ENCODE measurements around the gene NTM. TPM values are rescaled to one million over a fixed set of nuclear protein-coding genes. Genes with fewer than 3 reads are reported as not detected.
"Not testable (repeated sequence)": the region's sequence is repeated elsewhere in the genome, so short reads cannot be mapped to it uniquely, and the experiment has no call there.

Gene NTM
- total RNA-seq, 1 experiment from 2014 or later = 16.4 TPM

DNA sequence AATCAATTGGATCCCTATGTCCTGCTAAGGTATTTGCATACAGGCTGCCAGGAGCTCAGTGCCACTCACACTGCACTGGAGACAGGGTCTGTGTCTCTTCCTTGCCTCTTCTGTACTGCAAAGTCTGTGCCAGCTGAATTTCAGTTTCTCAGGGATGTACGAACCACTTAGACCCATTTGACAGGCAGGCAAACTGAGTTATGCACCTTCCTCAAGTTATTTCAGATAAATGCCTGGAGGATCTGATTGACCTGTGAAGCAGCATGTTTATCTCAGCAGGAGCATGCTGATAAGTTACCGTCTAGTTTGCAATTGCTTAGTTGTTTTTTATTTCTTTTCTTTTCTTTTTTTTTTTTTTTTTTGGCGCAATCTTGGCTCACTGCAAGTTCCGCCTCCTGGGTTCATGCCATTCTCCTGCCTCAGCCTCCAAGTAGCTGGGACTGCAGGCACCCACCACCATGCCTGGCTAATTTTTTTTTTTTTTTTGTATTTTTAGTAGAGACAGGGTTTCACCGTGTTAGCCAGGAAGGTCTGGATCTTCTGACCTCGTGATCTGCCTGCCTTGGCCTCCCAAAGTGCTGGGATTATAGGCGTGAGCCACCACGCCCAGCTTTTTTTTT, 54.0 kb downstream of the NTM start:
- POLR2A ChIA-PET; H3K4me1 Mint-ChIP-seq; ATAC-seq; H3K9me3 Mint-ChIP-seq; H3K4me3 Mint-ChIP-seq; H3K27me3 Mint-ChIP-seq (ENCODE audit: low read depth); H3K27ac Mint-ChIP-seq; DNase-seq (ENCODE audit: low spot score); H3K36me3 Mint-ChIP-seq: not testable (repeated sequence)
- CTCF ChIA-PET = interaction anchor here (0.6 to 0.9 kb wide), 3 partner anchors 16 to 522 kb away, joined by 3 to 4 read pairs (median 3); no protein-coding TSS in a partner anchor
- TF ChIP-seq, protein P1, sequence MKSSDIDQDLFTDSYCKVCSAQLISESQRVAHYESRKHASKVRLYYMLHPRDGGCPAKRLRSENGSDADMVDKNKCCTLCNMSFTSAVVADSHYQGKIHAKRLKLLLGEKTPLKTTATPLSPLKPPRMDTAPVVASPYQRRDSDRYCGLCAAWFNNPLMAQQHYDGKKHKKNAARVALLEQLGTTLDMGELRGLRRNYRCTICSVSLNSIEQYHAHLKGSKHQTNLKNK (CRISPR knock-in tag; IDR thresholded peaks at IDR 0.05) = 0 out of 2 replicates have a peak, but pooled peaks have one; percentile 14

DNA sequence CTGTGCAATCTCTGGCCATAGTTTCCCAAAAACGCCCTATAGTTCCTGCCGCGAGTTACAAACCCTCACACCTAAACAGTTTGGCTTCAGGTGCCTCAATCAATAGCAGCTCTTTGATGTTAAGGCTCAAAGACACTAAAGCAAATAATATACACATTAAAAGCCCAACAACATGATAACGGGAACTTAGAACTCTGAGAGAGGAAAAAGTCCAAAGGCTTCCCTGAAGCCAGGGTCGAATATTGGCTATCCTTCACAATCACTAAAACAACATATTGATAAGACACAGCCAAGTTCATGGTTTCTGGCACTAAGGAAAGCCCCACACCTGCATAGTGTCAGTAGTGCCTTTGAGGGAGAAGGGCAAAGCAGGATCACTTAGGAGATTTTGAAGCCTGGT, 54.9 kb downstream of the NTM start:
- TF ChIP-seq SP1 (CRISPR knock-in tag; conservative IDR thresholded peaks at IDR 0.05) (no peak), TEAD4 (CRISPR knock-in tag; IDR thresholded peaks at IDR 0.05) (no peak), TCF7 (CRISPR knock-in tag; IDR thresholded peaks at IDR 0.05; ENCODE audit: low read depth) (no peak), HMGXB4 (CRISPR knock-in tag; IDR thresholded peaks at IDR 0.05) (no peak), ESRRA (CRISPR knock-in tag; IDR thresholded peaks at IDR 0.05; ENCODE audit: borderline replicate concordance) (no peak), MAX (CRISPR knock-in tag; IDR thresholded peaks at IDR 0.05) (no peak), FOXJ3 (CRISPR knock-in tag; IDR thresholded peaks at IDR 0.05; ENCODE audit: borderline replicate concordance) (no peak), AFF4 (CRISPR knock-in tag; IDR thresholded peaks at IDR 0.05; ENCODE audit: borderline replicate concordance) (no peak), RELA (CRISPR knock-in tag; IDR thresholded peaks at IDR 0.05; ENCODE audit: borderline replicate concordance) (no peak), ZNF219 (CRISPR knock-in tag; IDR thresholded peaks at IDR 0.05; ENCODE audit: borderline replicate concordance) (no peak)
- TF ChIP-seq, protein P2, sequence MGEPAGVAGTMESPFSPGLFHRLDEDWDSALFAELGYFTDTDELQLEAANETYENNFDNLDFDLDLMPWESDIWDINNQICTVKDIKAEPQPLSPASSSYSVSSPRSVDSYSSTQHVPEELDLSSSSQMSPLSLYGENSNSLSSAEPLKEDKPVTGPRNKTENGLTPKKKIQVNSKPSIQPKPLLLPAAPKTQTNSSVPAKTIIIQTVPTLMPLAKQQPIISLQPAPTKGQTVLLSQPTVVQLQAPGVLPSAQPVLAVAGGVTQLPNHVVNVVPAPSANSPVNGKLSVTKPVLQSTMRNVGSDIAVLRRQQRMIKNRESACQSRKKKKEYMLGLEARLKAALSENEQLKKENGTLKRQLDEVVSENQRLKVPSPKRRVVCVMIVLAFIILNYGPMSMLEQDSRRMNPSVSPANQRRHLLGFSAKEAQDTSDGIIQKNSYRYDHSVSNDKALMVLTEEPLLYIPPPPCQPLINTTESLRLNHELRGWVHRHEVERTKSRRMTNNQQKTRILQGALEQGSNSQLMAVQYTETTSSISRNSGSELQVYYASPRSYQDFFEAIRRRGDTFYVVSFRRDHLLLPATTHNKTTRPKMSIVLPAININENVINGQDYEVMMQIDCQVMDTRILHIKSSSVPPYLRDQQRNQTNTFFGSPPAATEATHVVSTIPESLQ (CRISPR knock-in tag; IDR thresholded peaks at IDR 0.05) = no peak
- CTCF ChIA-PET = interaction anchor here (1.7 kb wide), 1 partner anchor 17 kb away, joined by 6 read pairs; no protein-coding TSS in a partner anchor
- no peaks in the 10 kb centered on the region for H3K9me3 Mint-ChIP-seq

GRCh38 chr11:131428853-131429252, 58.4 kb downstream of the NTM start:
- POLR2A ChIA-PET = no interaction called here
- CTCF ChIA-PET = no interaction called here
- Mint-ChIP-seq H3K9me3 (peaks cover 12% of the 10 kb centered on the region), H3K4me3 (no peak overlapping the region), H3K27me3 (ENCODE audit: low read depth) (no peaks in the 10 kb centered on the region), H3K27ac (no peak overlapping the region), H3K36me3 (peaks cover 3% of the 10 kb centered on the region; the same call in 1 of the 2 replicates), H3K4me1 (peaks cover 2% of the 10 kb centered on the region; the same call in 1 of the 2 replicates)
- ATAC-seq = no peak
- no peak for DNase-seq (ENCODE audit: low spot score)
- TF ChIP-seq ZNF263 (CRISPR knock-in tag; IDR thresholded peaks at IDR 0.05; ENCODE audit: low read depth) = no peak
- TF ChIP-seq ZNF281 (CRISPR knock-in tag; IDR thresholded peaks at IDR 0.05) = no peak
- TF ChIP-seq AFF4 (CRISPR knock-in tag; IDR thresholded peaks at IDR 0.05; ENCODE audit: borderline replicate concordance) = no peak
- TF ChIP-seq KAT7 (CRISPR knock-in tag; IDR thresholded peaks at IDR 0.05; ENCODE audit: borderline replicate concordance) = no peak

More for the DNA sequence above, 54.9 kb downstream of the NTM start:
- ATAC-seq = no peak
- no peaks in the 10 kb centered on the region for H3K36me3 Mint-ChIP-seq
- H3K27me3 Mint-ChIP-seq (ENCODE audit: low read depth) = no peaks in the 10 kb centered on the region
- no peak for DNase-seq (ENCODE audit: low spot score)
- POLR2A ChIA-PET = no interaction called here
- H3K27ac Mint-ChIP-seq = no peak overlapping the region
- H3K4me1 Mint-ChIP-seq = peaks cover 6% of the 10 kb centered on the region; the same call in 1 of the 2 replicates
- no peak overlapping the region for H3K4me3 Mint-ChIP-seq
